GM12891 (cell line): ENCODE measurements around the gene SRGAP1.

Experiments used
- PAX5 ChIP-seq: IDR thresholded peaks from 2 replicates; pipeline ENCODE4 v1.6.1; 2011; ENCODE audit warnings: low read length, moderate library complexity, mild to moderate bottlenecking; ENCODE audit not compliant: insufficient read depth, severe bottlenecking
- POLR2A ChIP-seq: IDR thresholded peaks from 2 replicates; pipeline ENCODE4 v1.6.1; 2011; ENCODE audit warnings: low read depth, low read length, control low read depth
- POLR2AphosphoS5 ChIP-seq: IDR thresholded peaks from 2 replicates; pipeline ENCODE4 v1.6.1; 2011; ENCODE audit warnings: low read depth, low read length, control low read depth
- POU2F2 ChIP-seq: IDR thresholded peaks from 2 replicates; pipeline ENCODE4 v1.6.1; 2011; ENCODE audit warnings: low read depth, mild to moderate bottlenecking, control low read depth, low read length, moderate library complexity
- SPI1 ChIP-seq: IDR thresholded peaks from 2 replicates; pipeline ENCODE4 v1.6.1; 2011; ENCODE audit warnings: low read depth, low read length, control low read depth
- TAF1 ChIP-seq: IDR thresholded peaks from 2 replicates; pipeline ENCODE4 v1.6.1; 2011; ENCODE audit warnings: low read depth, low read length, control low read depth

GRCh38 chr12:64044191-64044590 lies 199.7 kb downstream of the SRGAP1 start:
- TF ChIP-seq POLR2A (no peak), POLR2AphosphoS5 (no peak), TAF1 (no peak), SPI1 (no peak), PAX5 (no peak), POU2F2 (no peak)
